Epithelial cell of esophagus (primary cell): ENCODE data around the gene L3MBTL1.
A peak's percentile ranks its signal among the peaks of the same experiment; 100 is the strongest.

Experiments
- DNase-seq: peaks from one replicate; pipeline ENCODE4 v3.0.0; 2010; ENCODE audit warnings: low read depth
- H3K4me3 ChIP-seq: 2 replicates; pipeline ENCODE4 v1.5.1; 2011; ENCODE audit warnings: mild to moderate bottlenecking, low read length, control low read depth
- TF ChIP-seq, protein P1 (sequence below): IDR thresholded peaks from 2 replicates; pipeline ENCODE4 v1.5.1; 2011; ENCODE audit warnings: low read depth, mild to moderate bottlenecking, low read length, control low read depth, inconsistent platforms; ENCODE audit not compliant: insufficient read depth; ENCODE audit errors: missing control alignments

L3MBTL1 gene

DNA sequence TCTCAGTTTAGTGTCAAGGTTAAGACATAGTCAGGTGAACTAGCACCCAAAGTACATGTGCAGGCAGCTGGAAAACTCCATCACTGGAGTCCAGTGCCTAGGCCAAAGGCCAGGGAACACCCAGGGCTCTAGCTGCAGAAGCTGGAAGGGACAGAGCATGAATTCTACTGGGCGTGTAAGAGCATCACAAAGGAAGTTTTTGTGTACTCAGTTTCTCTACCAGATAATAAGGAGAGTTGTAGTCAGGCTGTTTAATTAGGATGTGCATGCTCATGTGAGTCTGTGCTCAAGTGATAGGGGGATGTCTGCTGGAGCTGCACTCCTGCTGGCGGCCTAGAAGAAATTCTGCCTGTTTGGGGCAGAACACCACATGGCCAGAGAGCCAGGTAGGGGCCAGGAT, 8.1 kb downstream of the L3MBTL1 start:
- H3K4me3 ChIP-seq = peak overlapping the region; percentile 60
- TF ChIP-seq, protein P1, sequence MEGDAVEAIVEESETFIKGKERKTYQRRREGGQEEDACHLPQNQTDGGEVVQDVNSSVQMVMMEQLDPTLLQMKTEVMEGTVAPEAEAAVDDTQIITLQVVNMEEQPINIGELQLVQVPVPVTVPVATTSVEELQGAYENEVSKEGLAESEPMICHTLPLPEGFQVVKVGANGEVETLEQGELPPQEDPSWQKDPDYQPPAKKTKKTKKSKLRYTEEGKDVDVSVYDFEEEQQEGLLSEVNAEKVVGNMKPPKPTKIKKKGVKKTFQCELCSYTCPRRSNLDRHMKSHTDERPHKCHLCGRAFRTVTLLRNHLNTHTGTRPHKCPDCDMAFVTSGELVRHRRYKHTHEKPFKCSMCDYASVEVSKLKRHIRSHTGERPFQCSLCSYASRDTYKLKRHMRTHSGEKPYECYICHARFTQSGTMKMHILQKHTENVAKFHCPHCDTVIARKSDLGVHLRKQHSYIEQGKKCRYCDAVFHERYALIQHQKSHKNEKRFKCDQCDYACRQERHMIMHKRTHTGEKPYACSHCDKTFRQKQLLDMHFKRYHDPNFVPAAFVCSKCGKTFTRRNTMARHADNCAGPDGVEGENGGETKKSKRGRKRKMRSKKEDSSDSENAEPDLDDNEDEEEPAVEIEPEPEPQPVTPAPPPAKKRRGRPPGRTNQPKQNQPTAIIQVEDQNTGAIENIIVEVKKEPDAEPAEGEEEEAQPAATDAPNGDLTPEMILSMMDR = no peak
- no peak for DNase-seq

DNA sequence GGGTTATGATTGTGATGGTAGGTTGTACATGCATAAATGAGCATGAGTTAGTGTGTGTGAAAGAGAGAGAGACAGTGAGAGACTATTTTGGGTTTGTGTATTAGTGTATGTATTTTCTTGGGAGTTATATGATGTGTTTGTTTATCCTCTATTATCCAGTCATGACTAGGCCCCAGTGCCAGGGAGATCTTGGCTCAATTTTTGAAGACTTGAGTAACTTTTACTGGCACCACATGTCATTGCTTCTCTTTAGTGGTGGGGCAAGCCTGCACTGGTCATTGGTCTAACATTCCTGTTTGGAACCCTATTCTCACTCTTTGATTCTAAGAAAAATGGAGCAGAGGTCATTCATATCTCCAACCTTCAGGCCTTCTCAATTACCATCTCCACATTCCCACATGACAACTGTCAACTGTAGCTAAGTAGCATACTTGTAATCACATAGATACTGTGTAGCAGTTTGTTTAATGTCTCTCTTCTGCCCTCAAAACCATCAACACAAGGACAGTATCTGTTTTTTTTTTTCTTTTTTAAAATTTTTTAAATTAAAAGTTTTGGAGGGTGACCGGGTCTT, 8.8 kb downstream of the L3MBTL1 start:
- peak; percentile 41 for DNase-seq
- no peak overlapping the region for H3K4me3 ChIP-seq
- TF ChIP-seq, protein P1 = no peak

DNA sequence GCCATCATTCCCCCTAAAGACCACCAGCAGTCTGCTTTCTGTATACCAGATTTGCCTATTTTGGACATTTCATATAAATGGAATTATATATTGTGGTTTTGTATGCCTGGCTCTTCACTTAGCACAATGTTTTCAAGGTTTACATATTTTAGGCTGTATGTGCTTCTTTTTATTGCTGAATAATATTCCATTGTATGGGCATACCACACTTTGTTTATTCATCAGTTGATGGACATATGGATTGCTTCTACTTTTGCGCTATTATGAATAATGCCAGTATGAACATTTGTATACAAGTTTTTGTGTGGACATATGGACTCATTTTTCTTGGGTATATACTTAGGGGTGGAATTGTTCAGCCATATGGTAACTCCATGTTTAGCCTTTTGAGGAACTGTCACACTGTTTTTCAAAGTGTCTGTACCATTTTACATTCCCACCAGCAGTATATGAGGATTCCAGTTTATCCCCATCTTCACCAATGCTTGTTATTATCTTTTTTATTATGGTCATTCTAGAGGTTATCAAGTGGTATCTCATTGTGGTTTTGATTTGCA, 12.7 kb downstream of the L3MBTL1 start:
- no peak for DNase-seq
- no peak overlapping the region for H3K4me3 ChIP-seq
- TF ChIP-seq, protein P1 = no peak

DNA sequence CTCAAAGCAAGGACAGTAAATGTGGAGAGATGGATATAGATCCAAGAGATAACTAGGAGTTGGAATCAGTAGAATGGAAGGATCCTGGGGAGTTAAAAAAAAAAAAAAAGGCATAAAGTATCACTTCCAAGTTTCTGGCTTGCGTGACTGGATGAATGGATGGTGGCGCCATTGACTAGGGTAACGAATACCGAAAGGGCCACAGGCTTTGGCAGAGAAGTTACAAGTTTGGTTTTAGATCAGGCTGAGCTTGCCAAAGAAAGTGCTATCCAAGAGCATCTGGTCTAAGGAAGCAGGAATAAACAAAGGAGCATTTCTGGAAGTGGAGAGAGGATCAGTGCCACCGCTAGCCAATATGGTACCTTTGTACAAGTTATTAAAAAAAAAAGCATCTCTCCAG, 17.5 kb downstream of the L3MBTL1 start:
- TF ChIP-seq, protein P1 = no peak
- DNase-seq = no peak

DNA sequence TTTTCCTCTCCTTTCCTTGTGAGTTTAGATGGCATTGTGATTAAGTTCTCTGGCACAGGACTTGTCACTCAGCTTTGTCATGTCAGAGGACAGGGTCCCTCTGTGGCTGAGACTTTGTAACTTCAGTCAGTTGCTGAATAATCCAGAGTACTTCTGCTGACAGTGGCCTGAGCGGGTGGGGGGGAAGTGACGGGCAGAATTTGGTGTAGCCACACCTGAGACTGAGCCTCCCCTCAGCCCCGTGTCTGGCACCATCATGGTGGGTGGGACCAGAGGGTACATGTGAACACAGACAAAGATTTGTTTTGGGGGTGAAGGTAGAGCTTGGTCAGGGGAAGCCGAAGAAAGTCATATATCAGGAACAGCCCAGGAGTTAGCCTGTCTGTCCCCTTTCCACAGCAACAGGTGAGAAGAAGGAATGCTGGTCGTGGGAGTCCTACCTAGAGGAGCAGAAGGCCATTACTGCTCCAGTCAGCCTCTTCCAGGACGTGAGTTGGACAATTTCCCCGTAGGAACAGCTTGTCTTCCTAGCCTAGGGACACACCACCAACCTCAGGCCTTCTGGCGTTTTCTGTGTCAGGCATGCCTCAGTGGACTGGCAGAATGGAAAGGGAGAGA, 20.9 kb downstream of the L3MBTL1 start:
- no peak overlapping the region for H3K4me3 ChIP-seq
- DNase-seq = no peak
- TF ChIP-seq, protein P1 = no peak

More for the DNA sequence above, 17.5 kb downstream of the L3MBTL1 start:
- H3K4me3 ChIP-seq = no peak overlapping the region

DNA sequence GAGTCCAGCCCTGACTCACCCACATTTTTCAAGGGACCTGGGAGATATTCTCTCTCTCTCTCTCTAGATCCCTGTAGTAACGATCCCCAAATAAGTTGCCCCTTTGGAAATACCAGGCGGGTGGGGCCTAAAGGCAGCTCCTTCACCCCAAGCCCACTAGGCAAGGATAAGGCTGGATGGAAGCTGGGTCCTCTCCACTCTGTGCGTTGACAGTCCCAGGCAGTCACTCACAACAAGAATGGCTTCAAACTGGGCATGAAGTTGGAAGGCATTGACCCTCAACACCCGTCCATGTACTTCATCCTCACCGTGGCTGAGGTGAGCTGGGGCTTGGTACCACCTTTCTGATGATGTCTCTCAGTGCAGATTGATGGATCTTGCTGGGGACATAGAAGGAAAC, 21.6 kb downstream of the L3MBTL1 start:
- no peak for DNase-seq
- no peak overlapping the region for H3K4me3 ChIP-seq
- TF ChIP-seq, protein P1 = no peak
